ENCODE results near the gene CAMP. TPM values are rescaled to one million over a fixed set of nuclear protein-coding genes. Genes with fewer than 3 reads are reported as not detected.

CAMP gene
- total RNA-seq, 1 experiment from 2014 or later: not detected

- no peak overlapping the region for H3K4me3 ChIP-seq
- H3K27me3 ChIP-seq (ENCODE audit: insufficient read depth, low read depth): no peaks in the 10 kb centered on the region
- no peaks in the 10 kb centered on the region for H3K9me2 ChIP-seq (ENCODE audit: insufficient read depth)
- DNase-seq: no peak
- H3K9me3 ChIP-seq (ENCODE audit: insufficient read depth, low read depth): no peaks in the 10 kb centered on the region
- no peak for TF ChIP-seq CTCF (conservative IDR thresholded peaks at IDR 0.05)
- TF ChIP-seq EZH2 (IDR thresholded peaks at IDR 0.05; ENCODE audit: low read depth): no peak
- ChIA-PET CTCF (no interaction called here), POLR2A (ENCODE audit: unreplicated experiment) (no interaction called here)
- H3K79me2 ChIP-seq (ENCODE audit: low read depth): no peaks in the 10 kb centered on the region
- intact Hi-C loops (cut with micrococcal nuclease; ENCODE audit: unreplicated experiment): no loop called here
- no peaks in the 10 kb centered on the region for H3K4me1 ChIP-seq (replicated peaks; ENCODE audit: insufficient read depth)
- H3K27ac ChIP-seq: no peak overlapping the region
- H3K36me3 ChIP-seq (ENCODE audit: low read depth): no peaks in the 10 kb centered on the region
- H3K4me2 ChIP-seq: no peak overlapping the region
- no TSS peak for BruUV-seq (replicated peaks)
- no peaks in the 10 kb centered on the region for H4K20me1 ChIP-seq (ENCODE audit: insufficient read depth)
- H3F3A ChIP-seq (ENCODE audit: insufficient read depth, low read depth): no peaks in the 10 kb centered on the region
- no peak overlapping the region for H2AFZ ChIP-seq
Measured at GRCh38 chr3:48215876-48216275, 7.4 kb upstream of the CAMP start.

- no peak for TF ChIP-seq EZH2 (IDR thresholded peaks at IDR 0.05; ENCODE audit: low read depth)
- TF ChIP-seq CTCF (conservative IDR thresholded peaks at IDR 0.05): no peak
Measured at GRCh38 chr3:48217449-48217848, 5.8 kb upstream of the CAMP start.

GRCh38 chr3:48218537-48218936, 4.8 kb upstream of the CAMP start:
- Histone ChIP-seq H3K9me3 (ENCODE audit: insufficient read depth, low read depth) (no peaks in the 10 kb centered on the region), H3K4me3 (no peak overlapping the region), H3K4me1 (replicated peaks; ENCODE audit: insufficient read depth) (peaks cover 13% of the 10 kb centered on the region), H3F3A (ENCODE audit: insufficient read depth, low read depth) (peaks cover 13% of the 10 kb centered on the region), H3K36me3 (ENCODE audit: low read depth) (no peaks in the 10 kb centered on the region), H3K79me2 (ENCODE audit: low read depth) (no peaks in the 10 kb centered on the region), H3K27ac (no peak overlapping the region), H3K27me3 (ENCODE audit: insufficient read depth, low read depth) (no peaks in the 10 kb centered on the region), H3K9me2 (ENCODE audit: insufficient read depth) (no peaks in the 10 kb centered on the region), H4K20me1 (ENCODE audit: insufficient read depth) (no peaks in the 10 kb centered on the region), H3K4me2 (no peak overlapping the region), H2AFZ (no peak overlapping the region)
- CTCF ChIA-PET: interaction anchor here (0.6 kb wide), 1 partner anchor 318 kb away, joined by 5 read pairs; no protein-coding TSS in a partner anchor
- POLR2A ChIA-PET (ENCODE audit: unreplicated experiment): no interaction called here
- TF ChIP-seq CTCF (conservative IDR thresholded peaks at IDR 0.05): no peak
- no peak for TF ChIP-seq EZH2 (IDR thresholded peaks at IDR 0.05; ENCODE audit: low read depth)
- BruUV-seq (replicated peaks): no TSS peak
- DNase-seq: no peak
- intact Hi-C loops (cut with micrococcal nuclease; ENCODE audit: unreplicated experiment): no loop called here

More at GRCh38 chr3:48217449-48217848, 5.8 kb upstream of the CAMP start:
- POLR2A ChIA-PET (ENCODE audit: unreplicated experiment): no interaction called here
- no peak overlapping the region for H3K4me2 ChIP-seq
- H3F3A ChIP-seq (ENCODE audit: insufficient read depth, low read depth): peaks cover 3% of the 10 kb centered on the region
- H3K27ac ChIP-seq: no peak overlapping the region
- no TSS peak for BruUV-seq (replicated peaks)
- H3K9me2 ChIP-seq (ENCODE audit: insufficient read depth): no peaks in the 10 kb centered on the region
- no peaks in the 10 kb centered on the region for H3K79me2 ChIP-seq (ENCODE audit: low read depth)
- no peaks in the 10 kb centered on the region for H3K27me3 ChIP-seq (ENCODE audit: insufficient read depth, low read depth)
- no peaks in the 10 kb centered on the region for H3K9me3 ChIP-seq (ENCODE audit: insufficient read depth, low read depth)
- H3K36me3 ChIP-seq (ENCODE audit: low read depth): no peaks in the 10 kb centered on the region
- CTCF ChIA-PET: no interaction called here
- no peak overlapping the region for H3K4me3 ChIP-seq
- intact Hi-C loops (cut with micrococcal nuclease; ENCODE audit: unreplicated experiment): no loop called here
- peak in 1 of 2 experiments; percentile 29 for DNase-seq
- peaks cover 4% of the 10 kb centered on the region for H3K4me1 ChIP-seq (replicated peaks; ENCODE audit: insufficient read depth)
- no peak overlapping the region for H2AFZ ChIP-seq
- no peaks in the 10 kb centered on the region for H4K20me1 ChIP-seq (ENCODE audit: insufficient read depth)
